MM.1S (cell line): ENCODE measurements around the gene NAB1.

Experiments used
- DNase-seq: peaks from one replicate; pipeline ENCODE4 v3.0.0-alpha.2; 2015
- H2AFZ ChIP-seq: fragments of 300-600 bp; sonication (generic); 2 replicates; pipeline ENCODE4 v1.6.0; 2016; ENCODE audit warnings: antibody characterized with exemption, low read length
- H3F3A ChIP-seq: fragments of 300-600 bp; sonication (generic); 2 replicates; pipeline ENCODE4 v1.6.1; 2016; ENCODE audit warnings: mild to moderate bottlenecking, antibody characterized with exemption, low read length, moderate library complexity, mixed read lengths; ENCODE audit not compliant: insufficient read depth
- H3K27ac ChIP-seq: fragments of 300-600 bp; sonication (generic); 2 replicates; pipeline ENCODE4 v1.5.1; 2016; ENCODE audit warnings: mild to moderate bottlenecking, low read length
- H3K27me3 ChIP-seq: fragments of 300-600 bp; sonication (generic); replicated peaks from 2 replicates; pipeline ENCODE4 v1.6.0; 2016; ENCODE audit warnings: low read length; ENCODE audit not compliant: insufficient read depth
- H3K36me3 ChIP-seq: fragments of 300-600 bp; sonication (generic); replicated peaks from 2 replicates; pipeline ENCODE4 v1.6.1; 2016; ENCODE audit warnings: mild to moderate bottlenecking, low read length, mixed read lengths; ENCODE audit not compliant: insufficient read depth
- H3K4me1 ChIP-seq: fragments of 300-600 bp; sonication (generic); 2 replicates; pipeline ENCODE4 v1.6.1; 2016; ENCODE audit warnings: low read length, mixed read lengths
- H3K4me2 ChIP-seq: fragments of 300-600 bp; sonication (generic); 2 replicates; pipeline ENCODE4 v1.6.0; 2016; ENCODE audit warnings: low read depth, low read length
- H3K4me3 ChIP-seq: fragments of 300-600 bp; sonication (generic); 2 replicates; pipeline ENCODE4 v1.5.1; 2016; ENCODE audit warnings: low read length, mixed read lengths
- H3K79me2 ChIP-seq: fragments of 300-600 bp; sonication (generic); 2 replicates; pipeline ENCODE4 v1.6.1; 2016; ENCODE audit warnings: mixed run types, low read length, mixed read lengths
- H3K9ac ChIP-seq: fragments of 300-600 bp; sonication (generic); 2 replicates; pipeline ENCODE4 v1.6.1; 2016; ENCODE audit warnings: low read length, mixed read lengths
- H3K9me2 ChIP-seq: fragments of 300-600 bp; sonication (generic); replicated peaks from 2 replicates; pipeline ENCODE4 v1.6.1; 2016; ENCODE audit warnings: mild to moderate bottlenecking, low read length, mixed read lengths; ENCODE audit not compliant: insufficient read depth
- H3K9me3 ChIP-seq: fragments of 300-600 bp; sonication (generic); replicated peaks from 2 replicates; pipeline ENCODE4 v1.6.1; 2016; ENCODE audit warnings: mild to moderate bottlenecking, low read length, mixed read lengths; ENCODE audit not compliant: insufficient read depth
- H4K20me1 ChIP-seq: fragments of 300-600 bp; sonication (generic); 2 replicates; pipeline ENCODE4 v1.6.1; 2016; ENCODE audit warnings: mild to moderate bottlenecking, low read length, moderate library complexity, mixed read lengths; ENCODE audit not compliant: insufficient read depth
- CTCF ChIP-seq: fragments of 300-600 bp; sonication (generic); IDR thresholded peaks from 2 replicates; pipeline ENCODE4 v1.5.1; 2016; ENCODE audit warnings: antibody characterized with exemption, low read length, mixed read lengths
- EZH2 ChIP-seq: fragments of 300-600 bp; sonication (generic); optimal IDR thresholded peaks from 2 replicates; pipeline ENCODE3; 2017; ENCODE audit warnings: low read depth, mild to moderate bottlenecking, antibody characterized with exemption, low read length, mixed read lengths
- EZH2phosphoT487 ChIP-seq: fragments of 300-600 bp; sonication (generic); IDR thresholded peaks from 2 replicates; pipeline ENCODE4 v1.6.1; 2018; ENCODE audit warnings: antibody characterized with exemption, low read length

The NAB1 gene

GRCh38 chr2:190697421-190697820, 48.5 kb downstream of the NAB1 start:
- Histone ChIP-seq H3K4me3 (no peak overlapping the region), H3K4me2 (no peak overlapping the region), H2AFZ (no peak overlapping the region), H3K27ac (no peak overlapping the region), H3F3A (no peaks in the 10 kb centered on the region; the same call in 1 of the 2 replicates), H3K27me3 (no peaks in the 10 kb centered on the region), H3K4me1 (no peaks in the 10 kb centered on the region), H4K20me1 (no peaks in the 10 kb centered on the region), H3K79me2 (no peaks in the 10 kb centered on the region), H3K9me2 (no peaks in the 10 kb centered on the region), H3K9ac (no peak overlapping the region), H3K36me3 (no peaks in the 10 kb centered on the region), H3K9me3 (no peaks in the 10 kb centered on the region)
- no peak for TF ChIP-seq EZH2
- TF ChIP-seq EZH2phosphoT487, result no peak
- no peak for TF ChIP-seq CTCF
- DNase-seq, result no peak

- H3K9me2 ChIP-seq, result no peaks in the 10 kb centered on the region
- no peaks in the 10 kb centered on the region; the same call in 1 of the 2 replicates for H3F3A ChIP-seq
- no peaks in the 10 kb centered on the region for H3K27me3 ChIP-seq
- no peaks in the 10 kb centered on the region for H4K20me1 ChIP-seq
- no peak for DNase-seq
- H3K27ac ChIP-seq, result no peak overlapping the region
- no peak overlapping the region for H3K4me2 ChIP-seq
- no peaks in the 10 kb centered on the region for H3K4me1 ChIP-seq
- no peaks in the 10 kb centered on the region for H3K79me2 ChIP-seq
- H3K4me3 ChIP-seq, result no peak overlapping the region
- H3K9me3 ChIP-seq, result no peaks in the 10 kb centered on the region
- no peaks in the 10 kb centered on the region for H3K36me3 ChIP-seq
- no peak overlapping the region for H3K9ac ChIP-seq
- TF ChIP-seq EZH2phosphoT487 (no peak), EZH2 (no peak), CTCF (no peak)
- no peak overlapping the region for H2AFZ ChIP-seq
Observed at GRCh38 chr2:190698895-190699294, 50.0 kb downstream of the NAB1 start.

- Histone ChIP-seq H3K27me3 (no peaks in the 10 kb centered on the region), H3K9ac (no peak overlapping the region)
- no peak for DNase-seq
Observed at GRCh38 chr2:190701586-190701985, 52.7 kb downstream of the NAB1 start.

More at GRCh38 chr2:190701586-190701985, 52.7 kb downstream of the NAB1 start:
- no peaks in the 10 kb centered on the region; the same call in 1 of the 2 replicates for H3F3A ChIP-seq
- no peak overlapping the region for H2AFZ ChIP-seq
- H3K79me2 ChIP-seq, result no peaks in the 10 kb centered on the region
- no peak overlapping the region for H3K4me2 ChIP-seq
- H3K9me3 ChIP-seq, result no peaks in the 10 kb centered on the region
- no peak for TF ChIP-seq EZH2
- TF ChIP-seq CTCF, result no peak
- TF ChIP-seq EZH2phosphoT487, result no peak
- no peaks in the 10 kb centered on the region for H4K20me1 ChIP-seq
- no peaks in the 10 kb centered on the region for H3K4me1 ChIP-seq
- no peaks in the 10 kb centered on the region for H3K9me2 ChIP-seq
- H3K36me3 ChIP-seq, result no peaks in the 10 kb centered on the region
- no peak overlapping the region for H3K27ac ChIP-seq
- no peak overlapping the region for H3K4me3 ChIP-seq
